Thyroid gland (tissue), 4 donors: ENCODE data around the gene BMP5. TPM values are rescaled to one million over a fixed set of nuclear protein-coding genes. Genes with fewer than 3 reads are reported as not detected.
"Not testable (repeated sequence)": the region's sequence is repeated elsewhere in the genome, so short reads cannot be mapped to it uniquely, and the experiment has no call there.

ENCODE experiments used
- DNase-seq, 2 donors: peaks; one replicate each; pipeline ENCODE4 v3.0.0-alpha.2; 2019
- H3K27ac ChIP-seq, 3 donors: fragments of 200-600 bp; sonication (generic); 1 replicate in 2 of 3; 2 replicates in 1 of 3; pipeline ENCODE4 v1.5.1; 2016 to 2019; ENCODE audit warnings: mild to moderate bottlenecking in 1 of 3, moderate library complexity in 1 of 3
- H3K27me3 ChIP-seq: fragments of 200-600 bp; sonication (generic); one replicate; pipeline ENCODE4 v1.5.1; 2019
- H3K36me3 ChIP-seq, 2 donors: fragments of 200-600 bp; sonication (generic); one replicate each; pipeline ENCODE4 v1.5.1; 2016 to 2019
- H3K4me1 ChIP-seq, 2 donors: fragments of 200-600 bp; sonication (generic); one replicate each; pipeline ENCODE4 v1.5.1; 2017 to 2019
- H3K4me3 ChIP-seq, 3 donors: fragments of 200-600 bp; sonication (generic); replicated peaks in 1 of 3; 1 replicate in 2 of 3; 2 replicates in 1 of 3; pipeline ENCODE4 v1.5.1; 2016; ENCODE audit warnings: mild to moderate bottlenecking in 1 of 3
- H3K9me3 ChIP-seq: fragments of 200-600 bp; sonication (generic); one replicate; pipeline ENCODE4 v1.5.1; 2017
- POLR2A ChIP-seq, 2 donors: fragments of 450-650 bp; IDR thresholded peaks; one replicate each; pipeline ENCODE4 v1.6.1; 2017; ENCODE audit warnings: antibody characterized with exemption in 2 of 2, mild to moderate bottlenecking in 2 of 2, moderate library complexity in 1 of 2
- WGBS, 2 donors: methylation state at CpG; one replicate each; pipeline ENCODE4 v1.1.5; 2017; 5-methylcytosine and 5-hydroxymethylcytosine counted together
- intact Hi-C: fragments of 100-400 bp; cut with DNase I; formaldehyde crosslinking; loops from one replicate; pipeline ENCODE4 v1.15.1; 2023
- total RNA-seq, 4 donors: library from RNA; depleted of rRNA; stranded (reverse); fragments of >200 nt; gene quantifications; one replicate each; pipeline ENCODE4 v1.2.3, GENCODE V29; 2016
- TF ChIP-seq, protein P1 (sequence below), 6 experiments: fragments of 200-600 bp in 3 of 6; fragments of 450-650 bp in 3 of 6; sonication (generic) in 3 of 6; IDR thresholded peaks; one replicate each; pipeline ENCODE4 v1.5.1; 2016 to 2019; ENCODE audit warnings: antibody characterized with exemption in 6 of 6, mild to moderate bottlenecking in 2 of 6, inconsistent platforms in 1 of 6, moderate library complexity in 1 of 6

BMP5 gene
- total RNA-seq, 4 donors from 2014 or later = 0.25 to 1.9 (median 0.63) TPM

GRCh38 chr6:55916188-55916587 lies 40.8 kb upstream of the BMP5 start:
- Histone ChIP-seq H3K27me3 (no peaks in the 10 kb centered on the region), H3K4me3 (no peak overlapping the region), H3K4me1 (no peaks in the 10 kb centered on the region), H3K36me3 (no peaks in the 10 kb centered on the region), H3K27ac (no peak overlapping the region), H3K9me3 (no peaks in the 10 kb centered on the region)
- WGBS, 2 donors = 94% methylated on average over 2 of the region's 2 CpGs
- intact Hi-C loops = no loop called here
- DNase-seq = no peak
- no peak for TF ChIP-seq POLR2A (IDR thresholded peaks at IDR 0.05)
- TF ChIP-seq, protein P1, sequence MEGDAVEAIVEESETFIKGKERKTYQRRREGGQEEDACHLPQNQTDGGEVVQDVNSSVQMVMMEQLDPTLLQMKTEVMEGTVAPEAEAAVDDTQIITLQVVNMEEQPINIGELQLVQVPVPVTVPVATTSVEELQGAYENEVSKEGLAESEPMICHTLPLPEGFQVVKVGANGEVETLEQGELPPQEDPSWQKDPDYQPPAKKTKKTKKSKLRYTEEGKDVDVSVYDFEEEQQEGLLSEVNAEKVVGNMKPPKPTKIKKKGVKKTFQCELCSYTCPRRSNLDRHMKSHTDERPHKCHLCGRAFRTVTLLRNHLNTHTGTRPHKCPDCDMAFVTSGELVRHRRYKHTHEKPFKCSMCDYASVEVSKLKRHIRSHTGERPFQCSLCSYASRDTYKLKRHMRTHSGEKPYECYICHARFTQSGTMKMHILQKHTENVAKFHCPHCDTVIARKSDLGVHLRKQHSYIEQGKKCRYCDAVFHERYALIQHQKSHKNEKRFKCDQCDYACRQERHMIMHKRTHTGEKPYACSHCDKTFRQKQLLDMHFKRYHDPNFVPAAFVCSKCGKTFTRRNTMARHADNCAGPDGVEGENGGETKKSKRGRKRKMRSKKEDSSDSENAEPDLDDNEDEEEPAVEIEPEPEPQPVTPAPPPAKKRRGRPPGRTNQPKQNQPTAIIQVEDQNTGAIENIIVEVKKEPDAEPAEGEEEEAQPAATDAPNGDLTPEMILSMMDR (IDR thresholded peaks at IDR 0.05) = no peak

- TF ChIP-seq, protein P1 (IDR thresholded peaks at IDR 0.05) = no peak
- TF ChIP-seq POLR2A (IDR thresholded peaks at IDR 0.05) = no peak
- no peak for DNase-seq
- Histone ChIP-seq H3K4me1 (no peaks in the 10 kb centered on the region), H3K27ac (no peak overlapping the region), H3K27me3 (no peaks in the 10 kb centered on the region), H3K4me3 (no peak overlapping the region), H3K9me3 (no peaks in the 10 kb centered on the region), H3K36me3 (no peaks in the 10 kb centered on the region)
- intact Hi-C loops = no loop called here
- 45 to 75% methylated on average over 3 of the region's 3 CpGs for WGBS, 2 donors
Observed at GRCh38 chr6:55913228-55914195, 38.1 kb upstream of the BMP5 start.

DNA sequence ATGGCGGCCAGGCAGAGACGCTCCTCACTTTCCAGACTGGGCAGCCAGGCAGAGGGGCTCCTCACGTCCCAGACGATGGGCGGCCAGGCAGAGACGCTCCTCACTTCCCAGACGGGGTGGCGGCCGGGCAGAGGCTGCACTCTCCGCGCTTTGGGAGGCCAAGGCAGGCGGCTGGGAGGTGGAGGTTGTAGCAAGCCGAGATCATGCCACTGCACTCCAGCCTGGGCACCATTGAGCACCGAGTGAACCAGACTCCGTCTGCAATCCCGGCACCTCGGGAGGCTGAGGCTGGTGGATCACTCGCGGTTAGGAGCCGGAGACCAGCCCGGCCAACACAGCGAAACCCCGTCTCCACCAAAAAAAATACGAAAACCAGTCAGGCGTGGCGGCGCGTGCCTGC lies 35.1 kb upstream of the BMP5 start:
- H3K4me1 ChIP-seq, H3K36me3 ChIP-seq, H3K4me3 ChIP-seq, H3K9me3 ChIP-seq, DNase-seq, H3K27ac ChIP-seq, intact Hi-C loops, H3K27me3 ChIP-seq: not testable (repeated sequence)
- WGBS, 2 donors = 95 to 100% methylated on average over 4 of the region's 28 CpGs

DNA sequence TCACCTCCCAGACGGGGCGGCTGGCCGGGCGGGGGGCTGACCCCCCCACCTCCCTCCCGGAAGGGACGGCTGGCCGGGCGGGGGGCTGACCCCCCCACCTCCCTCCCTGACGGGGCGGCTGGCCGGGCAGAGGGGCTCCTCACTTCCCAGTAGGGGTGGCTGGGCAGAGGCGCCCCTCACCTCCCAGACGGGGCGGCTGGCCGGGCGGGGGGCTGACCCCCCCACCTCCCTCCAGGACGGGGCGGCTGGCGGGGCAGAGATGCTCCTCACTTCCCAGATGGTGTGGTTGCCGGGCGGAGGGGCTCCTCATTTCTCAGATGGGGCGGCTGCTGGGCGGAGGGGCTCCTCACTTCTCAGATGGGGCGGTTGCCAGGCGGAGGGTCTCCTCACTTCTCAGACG lies 34.5 kb upstream of the BMP5 start:
- H3K9me3 ChIP-seq = not testable (repeated sequence)

GRCh38 chr6:55902796-55903195 lies 27.4 kb upstream of the BMP5 start:
- Histone ChIP-seq H3K27ac (no peak overlapping the region), H3K27me3 (no peaks in the 10 kb centered on the region), H3K4me3 (no peak overlapping the region), H3K9me3 (no peaks in the 10 kb centered on the region), H3K4me1 (no peaks in the 10 kb centered on the region), H3K36me3 (no peaks in the 10 kb centered on the region)
- intact Hi-C loops = no loop called here
- no peak for DNase-seq
- 29 to 35% methylated on average over 2 of the region's 2 CpGs for WGBS, 2 donors
- no peak for TF ChIP-seq POLR2A (IDR thresholded peaks at IDR 0.05)
- TF ChIP-seq, protein P1 (IDR thresholded peaks at IDR 0.05) = no peak

More for the DNA sequence above, 34.5 kb upstream of the BMP5 start:
- intact Hi-C loops, H3K4me1 ChIP-seq, H3K4me3 ChIP-seq, H3K36me3 ChIP-seq, H3K27me3 ChIP-seq, DNase-seq, H3K27ac ChIP-seq: not testable (repeated sequence)
- 90% methylated on average over 2 of the region's 26 CpGs; no CpG with 5 or more reads in 1 of the 2 donors for WGBS, 2 donors

DNA sequence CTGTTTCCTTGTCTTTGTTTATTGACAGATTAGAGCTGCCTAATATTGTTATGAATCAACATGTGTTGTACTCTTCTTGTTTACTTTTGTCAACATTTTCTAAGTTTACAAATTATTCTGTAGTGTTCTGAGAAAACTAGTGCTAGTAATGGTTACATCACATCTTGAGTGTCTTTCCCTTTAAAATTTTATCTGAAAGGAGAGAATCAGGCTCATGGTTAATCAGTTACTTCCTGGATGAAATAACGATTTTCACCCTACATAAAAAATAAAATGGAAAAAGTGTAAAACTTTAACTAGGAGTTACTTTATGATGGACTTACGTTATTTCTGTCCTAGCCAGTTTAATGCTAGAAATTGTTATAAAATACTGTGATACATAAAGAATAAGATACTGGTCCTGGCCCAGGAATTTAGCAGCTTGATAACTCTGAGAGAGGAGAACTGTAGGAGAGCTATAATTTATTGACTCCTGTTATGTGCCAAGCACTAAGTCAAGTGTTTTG lies 26.4 kb upstream of the BMP5 start:
- Histone ChIP-seq H3K9me3 (no peaks in the 10 kb centered on the region), H3K4me1 (no peaks in the 10 kb centered on the region), H3K36me3 (no peaks in the 10 kb centered on the region), H3K27me3 (no peaks in the 10 kb centered on the region), H3K4me3 (no peak overlapping the region), H3K27ac (no peak overlapping the region)
- TF ChIP-seq, protein P1 (IDR thresholded peaks at IDR 0.05) = no peak
- TF ChIP-seq POLR2A (IDR thresholded peaks at IDR 0.05) = no peak
- WGBS, 2 donors = 73 to 74% methylated on average over 2 of the region's 2 CpGs
- intact Hi-C loops = no loop called here
- DNase-seq = no peak
